ENCODE results near the gene MCUB. TPM values are rescaled to one million over a fixed set of nuclear protein-coding genes. Genes with fewer than 3 reads are reported as not detected.

The MCUB gene
- total RNA-seq, 3 donors from 2014 or later (not counting 1 experiment from before 2014, with no cell fraction given) = 25.1 to 35.8 (median 31.1) TPM

GRCh38 chr4:109719604-109720003, 159.6 kb downstream of the MCUB start:
- no peak overlapping the region for H3K4me3 Mint-ChIP-seq
- no peak for ATAC-seq
- intact Hi-C loops (cut with micrococcal nuclease) = no loop called here

GRCh38 chr4:109721033-109721432, 161.0 kb downstream of the MCUB start:
- Mint-ChIP-seq H3K27me3 (ENCODE audit: low read depth in 2 of 2) (no peaks in the 10 kb centered on the region), H3K9me3 (no peaks in the 10 kb centered on the region), H3K4me3 (no peak overlapping the region), H3K27ac (no peak overlapping the region), H3K36me3 (peaks cover 7% of the 10 kb centered on the region), H3K4me1 (peaks cover 0 to 5% of the 10 kb centered on the region in 2 donors)
- Histone ChIP-seq H3K36me3 (ENCODE audit: control insufficient read depth, insufficient read depth, low read length) (peaks cover 10% of the 10 kb centered on the region), H3K9me3 (ENCODE audit: control insufficient read depth, insufficient read depth, low read length) (no peaks in the 10 kb centered on the region), H3K27me3 (ENCODE audit: control insufficient read depth, insufficient read depth, low read length) (no peaks in the 10 kb centered on the region), H3K27ac (ENCODE audit: low read length) (no peak overlapping the region), H3K4me1 (ENCODE audit: control insufficient read depth, insufficient read depth, low read length) (no peaks in the 10 kb centered on the region), H3K4me3 (ENCODE audit: low read length) (no peak overlapping the region)
- no peak for ATAC-seq
- no peak for DNase-seq
- 98% methylated on average over 5 of the region's 7 CpGs for WGBS (ENCODE audit: insufficient coverage)
- intact Hi-C loops (cut with micrococcal nuclease) = no loop called here
- no peak for TF ChIP-seq CTCF (IDR thresholded peaks at IDR 0.05)

More at GRCh38 chr4:109719604-109720003, 159.6 kb downstream of the MCUB start:
- no peaks in the 10 kb centered on the region for H3K9me3 Mint-ChIP-seq
- Histone ChIP-seq H3K27ac (ENCODE audit: low read length) (no peak overlapping the region), H3K36me3 (ENCODE audit: control insufficient read depth, insufficient read depth, low read length) (peaks cover 10% of the 10 kb centered on the region), H3K9me3 (ENCODE audit: control insufficient read depth, insufficient read depth, low read length) (no peaks in the 10 kb centered on the region), H3K27me3 (ENCODE audit: control insufficient read depth, insufficient read depth, low read length) (no peaks in the 10 kb centered on the region), H3K4me1 (ENCODE audit: control insufficient read depth, insufficient read depth, low read length) (no peaks in the 10 kb centered on the region), H3K4me3 (ENCODE audit: low read length) (no peak overlapping the region)
- TF ChIP-seq CTCF (IDR thresholded peaks at IDR 0.05) = no peak
- no peak overlapping the region for H3K27ac Mint-ChIP-seq
- peaks cover 8% of the 10 kb centered on the region for H3K36me3 Mint-ChIP-seq
- no peak for DNase-seq
- WGBS (ENCODE audit: insufficient coverage) = 100% methylated on average over 4 of the region's 4 CpGs
- no peaks in the 10 kb centered on the region for H3K27me3 Mint-ChIP-seq (ENCODE audit: low read depth in 2 of 2)
- H3K4me1 Mint-ChIP-seq = peaks cover 0 to 5% of the 10 kb centered on the region in 2 donors

- Mint-ChIP-seq H3K36me3 (no peaks in the 10 kb centered on the region), H3K4me3 (no peak overlapping the region), H3K4me1 (peaks cover 0 to 10% of the 10 kb centered on the region in 2 donors), H3K9me3 (no peaks in the 10 kb centered on the region), H3K27me3 (ENCODE audit: low read depth in 2 of 2) (no peaks in the 10 kb centered on the region), H3K27ac (no peak overlapping the region)
- ATAC-seq (no peak), DNase-seq (no peak)
- intact Hi-C loops (cut with micrococcal nuclease) = no loop called here
- H3K4me1 ChIP-seq (ENCODE audit: control insufficient read depth, insufficient read depth, low read length) = no peaks in the 10 kb centered on the region
- peaks cover 2% of the 10 kb centered on the region for H3K36me3 ChIP-seq (ENCODE audit: control insufficient read depth, insufficient read depth, low read length)
- H3K27ac ChIP-seq (ENCODE audit: low read length) = no peak overlapping the region
- no peak for TF ChIP-seq CTCF (IDR thresholded peaks at IDR 0.05)
- H3K27me3 ChIP-seq (ENCODE audit: control insufficient read depth, insufficient read depth, low read length) = no peaks in the 10 kb centered on the region
- H3K9me3 ChIP-seq (ENCODE audit: control insufficient read depth, insufficient read depth, low read length) = no peaks in the 10 kb centered on the region
- no peak overlapping the region for H3K4me3 ChIP-seq (ENCODE audit: low read length)
Observed at GRCh38 chr4:109722357-109722756, 162.3 kb downstream of the MCUB start.

DNA sequence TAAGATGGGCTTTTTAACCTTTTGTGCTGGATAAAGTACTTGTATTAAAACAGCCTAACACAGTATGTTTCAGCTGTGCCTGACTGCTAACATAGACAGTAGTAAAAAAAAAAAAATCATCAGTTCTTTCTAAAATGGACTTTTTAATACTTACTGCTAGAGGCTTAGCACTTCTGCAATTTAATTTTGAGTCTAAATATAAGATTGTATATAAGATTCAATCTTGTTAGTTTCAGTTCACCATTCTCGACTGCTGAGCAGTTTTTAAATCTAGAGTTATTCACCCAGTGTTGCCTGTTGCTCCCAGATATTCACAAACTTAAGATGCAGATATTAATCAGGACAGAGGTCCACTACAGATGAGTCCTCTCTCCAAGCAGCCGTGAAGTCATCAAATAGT, 163.1 kb downstream of the MCUB start:
- Mint-ChIP-seq H3K36me3 (no peaks in the 10 kb centered on the region), H3K4me1 (peaks cover 4 to 15% of the 10 kb centered on the region in 2 donors), H3K27ac (no peak overlapping the region), H3K27me3 (ENCODE audit: low read depth in 2 of 2) (no peaks in the 10 kb centered on the region), H3K4me3 (no peak overlapping the region), H3K9me3 (no peaks in the 10 kb centered on the region)
- Histone ChIP-seq H3K9me3 (ENCODE audit: control insufficient read depth, insufficient read depth, low read length) (no peaks in the 10 kb centered on the region), H3K4me1 (ENCODE audit: control insufficient read depth, insufficient read depth, low read length) (no peaks in the 10 kb centered on the region), H3K36me3 (ENCODE audit: control insufficient read depth, insufficient read depth, low read length) (no peaks in the 10 kb centered on the region), H3K4me3 (ENCODE audit: low read length) (no peak overlapping the region), H3K27ac (ENCODE audit: low read length) (no peak overlapping the region), H3K27me3 (ENCODE audit: control insufficient read depth, insufficient read depth, low read length) (no peaks in the 10 kb centered on the region)
- intact Hi-C loops (cut with micrococcal nuclease) = no loop called here
- TF ChIP-seq CTCF (IDR thresholded peaks at IDR 0.05) = no peak
- DNase-seq = no peak
- 71% methylated on average over 2 of the region's 2 CpGs for WGBS (ENCODE audit: insufficient coverage)
- ATAC-seq = no peak

Measured in natural killer cell (primary cell).